NCI-H1105 treated with DMSO at 0.1 percent for 48 hours (cell line): ENCODE data around the gene ANKRD36C.
"Not testable (repeated sequence)": the region's sequence is repeated elsewhere in the genome, so short reads cannot be mapped to it uniquely, and the experiment has no call there.

ENCODE experiments used
- DNase-seq: peaks from one replicate; lab custom pipeline; 2025; lab: John Stamatoyannopoulos, UW

ANKRD36C gene

GRCh38 chr2:95991351-95992094, at the start of gene ANKRD36C:
TSS of gene ANKRD36C (minus strand) at chr2:95991824. CDS start at chr2:95991708, 116 bp downstream.
- not testable (repeated sequence) for DNase-seq

- not testable (repeated sequence) for DNase-seq
Measured at GRCh38 chr2:96035554-96035953, 43.9 kb upstream of the ANKRD36C start.

- not testable (repeated sequence) for DNase-seq
Measured at GRCh38 chr2:96034792-96035191, 43.2 kb upstream of the ANKRD36C start, which contains the start of gene GPAT2. TSS of gene GPAT2 (minus strand) at chr2:96034916. CDS start at chr2:96032359, 2,557 bp downstream.

GRCh38 chr2:96033997-96034396, 42.4 kb upstream of the ANKRD36C start:
- not testable (repeated sequence) for DNase-seq

- DNase-seq = not testable (repeated sequence)
Measured at GRCh38 chr2:96027725-96028325, 36.2 kb upstream of the ANKRD36C start.

GRCh38 chr2:96025755-96026154, 34.1 kb upstream of the ANKRD36C start:
- DNase-seq = not testable (repeated sequence)

- DNase-seq = no peak
Measured at GRCh38 chr2:96025194-96025492, 33.5 kb upstream of the ANKRD36C start.

- no peak for DNase-seq
Measured at GRCh38 chr2:96024336-96025193, 32.9 kb upstream of the ANKRD36C start.

- not testable (repeated sequence) for DNase-seq
Measured at GRCh38 chr2:96023701-96024100, 32.1 kb upstream of the ANKRD36C start.

GRCh38 chr2:96022701-96023447, 31.2 kb upstream of the ANKRD36C start:
- DNase-seq = not testable (repeated sequence)

- not testable (repeated sequence) for DNase-seq
Measured at GRCh38 chr2:96022126-96022525, 30.5 kb upstream of the ANKRD36C start.

GRCh38 chr2:96021142-96021541, 29.5 kb upstream of the ANKRD36C start:
- DNase-seq = not testable (repeated sequence)

- not testable (repeated sequence) for DNase-seq
Measured at GRCh38 chr2:96019909-96020590, 28.4 kb upstream of the ANKRD36C start.

- not testable (repeated sequence) for DNase-seq
Measured at GRCh38 chr2:96016321-96016720, 24.7 kb upstream of the ANKRD36C start.

- not testable (repeated sequence) for DNase-seq
Measured at GRCh38 chr2:96012792-96013264, 21.2 kb upstream of the ANKRD36C start.

GRCh38 chr2:96012086-96012791, 20.6 kb upstream of the ANKRD36C start:
- DNase-seq = not testable (repeated sequence)

- DNase-seq = not testable (repeated sequence)
Measured at GRCh38 chr2:96011129-96011455, 19.5 kb upstream of the ANKRD36C start.

- not testable (repeated sequence) for DNase-seq
Measured at GRCh38 chr2:96010320-96011128, 18.9 kb upstream of the ANKRD36C start.

- not testable (repeated sequence) for DNase-seq
Measured at GRCh38 chr2:96009833-96010232, 18.2 kb upstream of the ANKRD36C start.

- not testable (repeated sequence) for DNase-seq
Measured at GRCh38 chr2:96008051-96008450, 16.4 kb upstream of the ANKRD36C start.
